GM18511 (cell line): ENCODE results near the gene TGFA.
"Not testable (repeated sequence)": the region's sequence is repeated elsewhere in the genome, so short reads cannot be mapped to it uniquely, and the experiment has no call there.

ENCODE experiments used
- ATAC-seq: cut with Tn5 transposase; IDR thresholded peaks from one replicate; pipeline ENCODE4 v1.9.1; 2021; ENCODE audit warnings: mild to moderate bottlenecking, moderate library complexity; ENCODE audit not compliant: unreplicated experiment

Gene TGFA

DNA sequence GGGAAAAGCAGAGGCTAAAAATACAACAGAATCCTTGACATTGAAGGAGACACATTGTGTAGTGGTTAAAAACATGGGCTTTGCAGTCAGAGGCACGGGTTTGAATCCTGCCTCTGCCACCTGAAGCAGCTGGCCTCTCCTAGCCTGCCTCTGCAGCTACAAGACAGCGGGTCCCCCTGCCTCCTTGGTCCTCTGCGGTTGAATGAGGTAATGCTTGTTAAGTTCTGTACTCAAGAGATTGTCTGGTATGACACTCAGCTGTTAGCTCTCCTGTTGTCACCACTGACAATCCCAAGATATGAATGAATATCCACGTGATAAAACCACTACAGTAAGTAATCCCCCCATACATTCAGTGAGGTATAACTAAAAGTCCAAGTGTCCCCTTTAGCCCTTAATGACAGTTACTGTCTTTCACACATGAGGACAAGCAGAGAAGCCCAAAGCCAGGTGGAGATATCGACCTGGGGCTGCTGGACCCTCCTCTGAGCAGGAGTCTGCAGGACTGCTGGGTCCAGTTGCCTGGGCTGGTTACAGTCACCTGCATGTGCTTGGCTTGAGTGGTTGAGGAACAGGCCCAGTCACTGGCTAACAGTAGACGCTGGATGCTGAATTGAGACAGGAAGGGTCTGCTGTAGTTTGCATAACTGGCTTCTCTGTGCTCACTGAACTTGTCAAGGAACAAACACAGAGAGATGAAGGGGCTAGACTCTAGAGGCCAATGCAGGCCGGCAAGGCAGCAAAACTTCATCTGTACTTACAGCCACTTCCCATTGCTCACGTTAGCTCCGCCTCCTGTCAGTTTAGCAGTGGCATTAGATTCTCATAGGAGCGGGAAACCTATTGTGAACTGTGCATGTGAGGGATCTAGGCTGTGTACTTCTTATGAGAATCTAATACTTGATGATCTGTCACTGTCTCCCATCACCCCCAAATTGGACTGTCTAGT, 85.5 kb downstream of the TGFA start:
- ATAC-seq, result no peak

- no peak for ATAC-seq
Observed at GRCh38 chr2:70467237-70467636, 86.4 kb downstream of the TGFA start.

DNA sequence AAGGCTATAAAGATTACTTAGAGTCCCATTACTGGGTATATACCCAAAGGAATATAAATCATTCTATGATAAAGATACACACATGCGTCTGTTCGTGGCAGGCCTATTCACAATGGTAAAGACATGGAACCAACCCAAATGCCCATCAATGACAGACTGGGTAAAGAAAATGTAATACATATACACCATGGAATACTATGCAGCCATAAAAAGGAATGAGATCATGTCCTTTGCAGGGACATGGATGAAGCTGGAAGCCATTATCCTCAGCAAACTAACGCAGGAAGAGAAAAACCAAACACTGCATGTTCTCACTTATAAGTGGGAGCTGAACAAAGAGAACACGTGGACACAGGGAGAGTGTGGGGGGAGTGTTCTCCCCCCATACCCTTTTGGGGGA, 87.0 kb downstream of the TGFA start:
- ATAC-seq, result not testable (repeated sequence)

- no peak for ATAC-seq
Observed at GRCh38 chr2:70463997-70464396, 89.6 kb downstream of the TGFA start.

GRCh38 chr2:70463581-70463980, 90.0 kb downstream of the TGFA start:
- ATAC-seq, result no peak

DNA sequence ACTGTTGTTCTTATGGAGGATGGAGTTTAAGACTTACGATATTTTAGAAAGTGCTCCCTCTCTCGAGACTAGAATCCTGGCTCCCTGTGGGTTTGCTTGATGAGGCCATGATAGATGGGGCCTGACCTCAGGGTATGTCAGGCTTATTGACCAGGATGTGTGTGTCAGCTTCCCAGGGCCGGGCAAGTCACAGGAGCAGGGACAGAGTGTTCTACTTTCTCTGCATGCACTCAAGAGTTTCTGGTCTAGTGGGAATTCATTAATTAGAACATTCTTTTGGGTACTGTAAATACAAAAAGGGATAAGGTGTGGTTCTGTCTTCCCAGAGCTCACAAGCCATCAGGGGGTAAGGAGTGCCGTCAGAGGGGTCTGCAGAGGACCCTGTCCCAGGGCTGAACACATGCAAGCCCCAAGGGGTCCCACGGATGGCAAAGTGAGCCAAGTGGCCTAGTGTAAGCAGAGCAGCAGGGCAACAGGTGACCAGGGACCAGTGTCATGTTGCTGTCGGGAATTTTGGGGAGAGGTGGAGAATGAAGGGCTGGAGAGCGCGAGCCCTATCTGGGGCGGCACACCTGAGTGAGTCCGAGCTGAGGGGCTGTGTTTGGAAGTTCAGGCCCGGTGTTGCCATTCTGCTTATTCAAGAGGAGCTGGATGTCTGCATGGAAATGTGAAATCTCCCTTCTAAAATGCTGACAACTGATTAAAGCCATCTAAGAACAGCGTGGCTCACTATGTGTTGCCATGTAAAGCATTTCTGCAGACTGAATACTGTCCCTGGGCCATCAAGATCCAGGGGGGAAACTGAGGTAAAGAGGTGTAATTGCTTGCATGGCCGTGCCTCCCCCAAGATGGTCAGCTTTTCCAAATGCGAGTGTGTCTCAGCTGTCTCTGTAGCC, 91.4 kb downstream of the TGFA start:
- no peak for ATAC-seq

DNA sequence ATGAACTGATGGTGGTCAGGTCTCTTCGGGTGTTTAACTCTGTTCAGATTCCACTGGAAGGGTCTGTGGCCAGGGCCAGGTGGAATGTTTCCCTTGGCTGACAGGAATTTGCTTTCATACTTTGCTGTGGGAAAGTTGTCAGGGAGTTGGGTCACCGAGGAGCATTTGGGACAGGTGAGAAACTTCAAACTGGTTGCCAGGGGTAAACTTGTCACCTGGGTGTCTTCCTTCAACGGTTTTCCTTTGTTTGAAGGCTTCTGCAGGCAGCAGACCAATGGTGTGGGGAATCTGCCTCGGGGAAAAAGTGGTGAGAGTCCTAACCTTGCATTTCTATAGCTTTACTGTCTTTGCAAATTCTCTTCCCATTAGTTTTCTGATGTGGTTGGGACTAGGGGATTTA, 92.2 kb downstream of the TGFA start:
- ATAC-seq, result no peak

- no peak for ATAC-seq
Observed at GRCh38 chr2:70460333-70460732, 93.3 kb downstream of the TGFA start.

DNA sequence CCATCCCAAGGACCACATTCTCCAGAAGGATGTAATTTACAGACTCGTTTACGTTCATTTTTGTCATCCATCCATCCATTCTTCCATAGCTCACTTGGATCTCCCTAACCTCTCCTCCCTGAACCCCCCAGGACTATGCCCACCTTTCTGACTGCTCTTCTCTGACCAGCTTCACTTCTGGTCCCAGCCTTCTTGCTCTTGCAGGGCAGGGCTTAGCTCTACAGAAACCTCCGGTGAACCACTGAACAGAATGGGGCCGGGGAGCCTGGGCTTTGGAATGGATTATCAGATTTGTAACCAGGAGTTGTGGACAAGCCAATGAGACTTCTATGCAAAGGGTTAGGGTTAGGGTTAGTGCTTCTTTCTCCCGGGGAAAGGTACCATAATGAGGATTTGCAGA, 95.0 kb downstream of the TGFA start:
- no peak for ATAC-seq

GRCh38 chr2:70456585-70457495, 96.8 kb downstream of the TGFA start:
- ATAC-seq, result no peak

DNA sequence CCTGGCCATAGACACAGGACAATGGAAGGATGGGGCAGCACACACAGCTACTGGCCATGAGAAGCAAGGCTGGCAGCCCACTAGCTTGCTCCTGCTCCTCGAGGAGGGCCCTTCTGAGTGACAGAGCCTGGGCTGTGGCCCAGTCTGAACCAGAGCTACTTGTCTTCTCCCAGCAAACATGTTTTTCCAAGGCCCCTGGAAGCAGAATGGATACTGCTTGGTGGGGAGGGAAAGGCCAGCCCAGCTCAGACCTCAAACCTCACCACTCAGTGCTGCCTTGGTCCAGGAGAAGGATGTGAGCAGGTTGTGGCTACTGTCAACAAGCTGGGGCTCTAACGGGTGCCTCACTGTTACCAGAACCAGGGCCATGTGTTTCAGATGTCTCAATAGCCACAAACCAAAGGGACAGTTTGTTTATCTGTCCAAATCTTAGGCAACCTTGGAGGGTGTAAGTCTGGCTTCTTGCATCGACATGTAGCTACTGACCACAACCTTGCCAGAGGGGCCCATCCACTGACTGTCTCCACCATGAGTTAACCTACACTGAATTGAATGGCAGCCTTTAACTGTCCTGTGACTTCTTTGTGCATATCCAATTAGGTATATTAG, 98.6 kb downstream of the TGFA start:
- no peak for ATAC-seq

GRCh38 chr2:70450641-70451250, 102.9 kb downstream of the TGFA start:
- ATAC-seq, result no peak

DNA sequence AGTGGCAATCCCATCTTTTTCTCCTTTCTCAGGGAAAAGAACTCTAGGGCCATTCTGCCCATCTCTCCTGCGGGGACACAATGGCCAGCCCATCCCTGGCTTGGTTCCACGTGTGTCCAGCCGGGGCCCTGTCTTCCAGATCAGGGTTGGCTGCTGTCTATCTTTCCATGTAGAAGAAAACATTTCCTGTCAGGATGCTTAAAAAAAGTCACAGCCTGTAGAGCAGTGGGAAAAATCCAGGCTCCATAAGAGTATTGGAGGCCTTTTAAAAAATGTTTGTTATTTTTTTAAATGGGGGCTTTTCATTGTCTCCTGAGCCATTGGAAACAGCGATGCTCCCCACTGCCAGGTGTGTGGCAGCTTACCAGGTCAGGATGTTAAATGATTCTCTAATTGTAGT, 105.6 kb downstream of the TGFA start:
- ATAC-seq, result no peak

DNA sequence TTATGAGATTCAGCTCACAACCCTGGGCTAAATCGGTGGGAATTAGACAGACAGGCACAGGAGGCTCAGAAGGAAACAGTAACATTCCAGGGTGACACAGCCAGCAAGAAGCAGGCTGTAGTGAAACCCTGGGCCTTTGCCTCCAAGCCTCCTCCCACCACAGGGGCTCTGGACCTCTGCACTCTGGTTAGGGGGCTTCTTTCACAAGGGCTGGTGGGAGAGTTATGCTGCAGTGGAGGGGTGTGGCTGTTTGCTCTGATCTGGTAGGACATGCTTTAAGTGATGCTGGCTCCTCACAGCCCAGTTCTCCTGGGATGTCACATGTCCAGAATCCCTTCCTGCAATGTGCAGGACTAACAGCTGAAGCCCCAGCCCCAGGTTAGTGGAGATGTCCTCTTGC, 109.9 kb downstream of the TGFA start:
- no peak for ATAC-seq

- ATAC-seq, result no peak
Observed at GRCh38 chr2:70443078-70443465, 110.6 kb downstream of the TGFA start.

DNA sequence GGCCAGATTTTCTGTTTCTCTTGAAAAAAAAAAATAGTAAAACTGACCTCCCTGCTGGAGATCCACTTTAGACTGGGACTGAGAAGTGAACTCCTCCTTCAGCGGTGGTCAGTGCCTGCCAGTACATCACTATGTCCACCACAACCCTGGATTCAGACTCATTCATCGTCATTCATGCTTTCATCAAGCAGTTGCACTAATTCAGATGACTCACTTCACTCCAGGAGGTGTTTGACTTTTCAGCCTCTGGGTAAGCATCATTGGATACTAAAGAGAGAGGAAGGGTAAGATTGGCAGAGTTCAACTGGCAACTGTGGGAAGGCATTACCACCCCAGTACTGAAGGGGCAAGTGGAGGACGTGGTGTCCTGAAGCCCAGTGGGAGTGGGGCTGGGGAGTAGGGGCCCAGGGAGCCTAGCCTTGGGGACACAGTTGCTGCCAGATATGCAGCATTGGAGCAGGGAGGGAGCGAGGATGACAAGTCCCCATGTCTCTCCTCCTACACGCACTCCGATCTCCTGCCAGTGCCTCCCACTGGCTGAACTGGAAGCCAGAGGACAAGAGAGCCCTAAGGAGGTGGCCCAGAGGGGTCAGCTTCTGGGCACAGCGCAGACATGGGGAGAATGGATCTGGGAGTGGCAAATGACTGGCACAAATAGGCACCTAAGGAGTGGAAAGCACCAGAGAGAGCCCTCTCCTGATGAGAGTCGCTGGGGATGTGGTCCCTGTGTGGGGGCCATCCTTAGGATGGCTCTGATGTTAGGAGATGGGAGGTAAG, 111.1 kb downstream of the TGFA start:
- no peak for ATAC-seq

DNA sequence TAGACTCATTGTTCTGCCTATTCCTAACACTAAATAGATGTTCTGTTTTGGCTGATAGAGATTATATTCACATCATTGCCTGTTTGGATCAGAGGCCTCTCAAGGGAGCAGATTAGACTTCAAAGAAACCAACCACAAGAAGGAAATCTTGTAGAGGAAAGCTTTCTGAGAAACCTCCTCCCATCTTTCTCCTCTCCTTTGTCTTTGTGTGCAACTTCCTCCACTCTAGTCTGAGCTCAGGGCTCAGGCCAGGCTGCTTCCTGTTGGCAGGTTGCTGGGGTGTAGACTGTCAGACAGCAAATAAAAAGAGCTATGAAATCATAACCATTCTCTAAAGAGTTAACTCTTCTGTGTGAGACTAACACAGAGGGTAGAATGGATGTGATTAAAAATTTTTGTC, 113.0 kb downstream of the TGFA start:
- no peak for ATAC-seq

DNA sequence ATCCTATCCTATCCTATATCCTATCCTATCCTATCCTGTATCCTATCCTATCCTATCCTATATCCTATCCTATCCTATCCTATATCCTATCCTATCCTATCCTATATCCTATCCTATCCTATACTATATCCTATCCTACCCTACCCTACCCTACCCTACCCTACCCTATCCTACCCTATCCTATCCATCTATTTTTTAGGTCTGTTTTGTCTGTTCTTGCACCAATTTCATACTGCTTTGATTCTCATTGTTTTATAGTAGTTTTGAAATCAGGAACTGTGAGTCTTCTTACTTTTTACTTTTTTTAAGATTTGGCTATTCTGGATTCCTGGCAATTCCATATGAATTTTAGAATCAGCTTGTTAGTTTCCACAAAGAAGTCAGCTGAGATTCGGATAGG, 118.5 kb downstream of the TGFA start:
- no peak for ATAC-seq

GRCh38 chr2:70433315-70433714, 120.3 kb downstream of the TGFA start:
- no peak for ATAC-seq
